Activated CD4-positive, alpha-beta T cell treated with anti-CD3 and anti-CD28 coated beads, Interleukin-2, Interleukin-4, amounts not matched to agents 100 ng/mL and 50 ng/mL, durations not matched to agents 16 hours and 8 hours (primary cell): ENCODE measurements around the gene P2RY2.
A peak's percentile ranks its signal among the peaks of the same experiment; 100 is the strongest.

Experiments
- DNase-seq: peaks from one replicate; pipeline ENCODE4 v3.0.0-alpha.2; 2020; ENCODE audit warnings: low spot score

Gene P2RY2

GRCh38 chr11:73244589-73245240 is 26.6 kb downstream of the P2RY2 start:
- DNase-seq: no peak

- no peak for DNase-seq
These were observed 27.4 kb downstream of the P2RY2 start for GRCh38 chr11:73245461-73245860.

GRCh38 chr11:73246303-73246702 is 28.2 kb downstream of the P2RY2 start:
- DNase-seq: no peak

- no peak for DNase-seq
These were observed 30.6 kb downstream of the P2RY2 start for GRCh38 chr11:73248526-73249185.

- DNase-seq: no peak
These were observed 31.2 kb downstream of the P2RY2 start for GRCh38 chr11:73249304-73249703.

- DNase-seq: no peak
These were observed 32.0 kb downstream of the P2RY2 start for GRCh38 chr11:73249853-73250783.

- DNase-seq: peak; percentile 15
These were observed 34.6 kb downstream of the P2RY2 start for GRCh38 chr11:73252577-73253191.

- DNase-seq: no peak
These were observed 39.4 kb downstream of the P2RY2 start for GRCh38 chr11:73257342-73258103.

- DNase-seq: no peak
These were observed 40.3 kb downstream of the P2RY2 start for GRCh38 chr11:73258104-73259035.

GRCh38 chr11:73259406-73260126 is 41.5 kb downstream of the P2RY2 start:
- DNase-seq: no peak

- DNase-seq: no peak
These were observed 42.0 kb downstream of the P2RY2 start for GRCh38 chr11:73260127-73260457.

GRCh38 chr11:73262851-73263495 is 44.9 kb downstream of the P2RY2 start:
- no peak for DNase-seq

- DNase-seq: no peak
These were observed 45.6 kb downstream of the P2RY2 start for GRCh38 chr11:73263640-73264039.

- DNase-seq: no peak
These were observed 47.3 kb downstream of the P2RY2 start for GRCh38 chr11:73265278-73265810.

- DNase-seq: no peak
These were observed 48.0 kb downstream of the P2RY2 start for GRCh38 chr11:73265853-73266645.

- no peak for DNase-seq
These were observed 48.6 kb downstream of the P2RY2 start for GRCh38 chr11:73266646-73267020.

GRCh38 chr11:73267122-73267846 is 49.2 kb downstream of the P2RY2 start:
- DNase-seq: no peak
